MM.1S (cell line): ENCODE data around the gene NRXN3.

ENCODE experiments used
- EZH2 ChIP-seq: fragments of 300-600 bp; sonication (generic); optimal IDR thresholded peaks from 2 replicates; pipeline ENCODE3; 2017; ENCODE audit warnings: low read depth, mild to moderate bottlenecking, antibody characterized with exemption, low read length, mixed read lengths
- EZH2phosphoT487 ChIP-seq: fragments of 300-600 bp; sonication (generic); IDR thresholded peaks from 2 replicates; pipeline ENCODE4 v1.6.1; 2018; ENCODE audit warnings: antibody characterized with exemption, low read length
- TF ChIP-seq, protein P1 (sequence below): fragments of 300-600 bp; sonication (generic); IDR thresholded peaks from 2 replicates; pipeline ENCODE4 v1.5.1; 2016; ENCODE audit warnings: antibody characterized with exemption, low read length, mixed read lengths

DNA sequence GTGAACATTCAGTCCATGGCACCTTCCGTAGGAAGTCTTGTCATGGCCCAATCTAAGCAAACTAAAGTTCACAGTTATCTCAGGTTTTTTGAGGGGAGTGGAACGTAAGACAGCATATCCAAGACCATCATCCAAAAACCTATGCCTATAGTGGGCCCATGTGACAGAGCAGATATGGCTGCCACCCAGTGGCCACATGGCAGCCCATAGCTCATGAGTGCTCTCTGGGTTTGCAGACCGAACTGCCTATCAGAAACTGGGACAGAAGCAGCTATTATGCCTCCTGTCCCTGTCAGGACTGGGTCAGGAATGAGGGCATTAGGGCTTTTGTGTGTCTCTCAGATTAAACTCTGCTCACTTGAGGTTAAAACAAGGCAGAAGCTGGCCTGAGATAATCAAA is 503.7 kb downstream of the NRXN3 start:
- TF ChIP-seq, protein P1, sequence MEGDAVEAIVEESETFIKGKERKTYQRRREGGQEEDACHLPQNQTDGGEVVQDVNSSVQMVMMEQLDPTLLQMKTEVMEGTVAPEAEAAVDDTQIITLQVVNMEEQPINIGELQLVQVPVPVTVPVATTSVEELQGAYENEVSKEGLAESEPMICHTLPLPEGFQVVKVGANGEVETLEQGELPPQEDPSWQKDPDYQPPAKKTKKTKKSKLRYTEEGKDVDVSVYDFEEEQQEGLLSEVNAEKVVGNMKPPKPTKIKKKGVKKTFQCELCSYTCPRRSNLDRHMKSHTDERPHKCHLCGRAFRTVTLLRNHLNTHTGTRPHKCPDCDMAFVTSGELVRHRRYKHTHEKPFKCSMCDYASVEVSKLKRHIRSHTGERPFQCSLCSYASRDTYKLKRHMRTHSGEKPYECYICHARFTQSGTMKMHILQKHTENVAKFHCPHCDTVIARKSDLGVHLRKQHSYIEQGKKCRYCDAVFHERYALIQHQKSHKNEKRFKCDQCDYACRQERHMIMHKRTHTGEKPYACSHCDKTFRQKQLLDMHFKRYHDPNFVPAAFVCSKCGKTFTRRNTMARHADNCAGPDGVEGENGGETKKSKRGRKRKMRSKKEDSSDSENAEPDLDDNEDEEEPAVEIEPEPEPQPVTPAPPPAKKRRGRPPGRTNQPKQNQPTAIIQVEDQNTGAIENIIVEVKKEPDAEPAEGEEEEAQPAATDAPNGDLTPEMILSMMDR = no peak
- TF ChIP-seq EZH2 = no peak
- no peak for TF ChIP-seq EZH2phosphoT487
